ENCODE data around the gene NTM.

DNA sequence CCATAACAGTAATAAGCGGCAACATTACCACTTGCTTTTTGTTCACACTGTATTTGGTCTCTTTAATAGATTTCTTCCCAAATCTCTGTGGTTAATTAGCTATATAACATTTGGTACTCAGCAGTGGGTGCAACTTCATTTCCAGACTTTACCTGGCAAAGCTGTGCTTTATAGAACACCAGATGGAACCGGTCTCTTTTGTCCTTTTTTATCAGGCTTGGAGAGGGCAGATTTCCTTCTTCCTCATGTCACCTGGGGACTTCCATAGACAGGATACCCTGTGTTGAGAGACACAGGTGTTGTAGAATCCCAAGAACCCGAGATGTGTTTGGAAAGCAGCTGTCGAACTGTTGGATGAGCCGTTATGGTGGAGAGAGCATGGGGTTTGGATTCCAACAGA lies 393.7 kb downstream of the NTM start:
- TF ChIP-seq, protein P1, sequence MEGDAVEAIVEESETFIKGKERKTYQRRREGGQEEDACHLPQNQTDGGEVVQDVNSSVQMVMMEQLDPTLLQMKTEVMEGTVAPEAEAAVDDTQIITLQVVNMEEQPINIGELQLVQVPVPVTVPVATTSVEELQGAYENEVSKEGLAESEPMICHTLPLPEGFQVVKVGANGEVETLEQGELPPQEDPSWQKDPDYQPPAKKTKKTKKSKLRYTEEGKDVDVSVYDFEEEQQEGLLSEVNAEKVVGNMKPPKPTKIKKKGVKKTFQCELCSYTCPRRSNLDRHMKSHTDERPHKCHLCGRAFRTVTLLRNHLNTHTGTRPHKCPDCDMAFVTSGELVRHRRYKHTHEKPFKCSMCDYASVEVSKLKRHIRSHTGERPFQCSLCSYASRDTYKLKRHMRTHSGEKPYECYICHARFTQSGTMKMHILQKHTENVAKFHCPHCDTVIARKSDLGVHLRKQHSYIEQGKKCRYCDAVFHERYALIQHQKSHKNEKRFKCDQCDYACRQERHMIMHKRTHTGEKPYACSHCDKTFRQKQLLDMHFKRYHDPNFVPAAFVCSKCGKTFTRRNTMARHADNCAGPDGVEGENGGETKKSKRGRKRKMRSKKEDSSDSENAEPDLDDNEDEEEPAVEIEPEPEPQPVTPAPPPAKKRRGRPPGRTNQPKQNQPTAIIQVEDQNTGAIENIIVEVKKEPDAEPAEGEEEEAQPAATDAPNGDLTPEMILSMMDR (IDR thresholded peaks at IDR 0.05): no peak
- no peak for TF ChIP-seq POLR2A (IDR thresholded peaks at IDR 0.05)

All from esophagus squamous epithelium (tissue), 4 donors.